Measurements from ENCODE around the gene UBN1. TPM values are rescaled to one million over a fixed set of nuclear protein-coding genes. Genes with fewer than 3 reads are reported as not detected.

Gene UBN1
- total and polyA plus RNA-seq, 2 of the 13 experiments (the other 11 are each of a cell fraction or from before 2014, with no cell fraction given) = 10.6 to 23.5 TPM

DNA sequence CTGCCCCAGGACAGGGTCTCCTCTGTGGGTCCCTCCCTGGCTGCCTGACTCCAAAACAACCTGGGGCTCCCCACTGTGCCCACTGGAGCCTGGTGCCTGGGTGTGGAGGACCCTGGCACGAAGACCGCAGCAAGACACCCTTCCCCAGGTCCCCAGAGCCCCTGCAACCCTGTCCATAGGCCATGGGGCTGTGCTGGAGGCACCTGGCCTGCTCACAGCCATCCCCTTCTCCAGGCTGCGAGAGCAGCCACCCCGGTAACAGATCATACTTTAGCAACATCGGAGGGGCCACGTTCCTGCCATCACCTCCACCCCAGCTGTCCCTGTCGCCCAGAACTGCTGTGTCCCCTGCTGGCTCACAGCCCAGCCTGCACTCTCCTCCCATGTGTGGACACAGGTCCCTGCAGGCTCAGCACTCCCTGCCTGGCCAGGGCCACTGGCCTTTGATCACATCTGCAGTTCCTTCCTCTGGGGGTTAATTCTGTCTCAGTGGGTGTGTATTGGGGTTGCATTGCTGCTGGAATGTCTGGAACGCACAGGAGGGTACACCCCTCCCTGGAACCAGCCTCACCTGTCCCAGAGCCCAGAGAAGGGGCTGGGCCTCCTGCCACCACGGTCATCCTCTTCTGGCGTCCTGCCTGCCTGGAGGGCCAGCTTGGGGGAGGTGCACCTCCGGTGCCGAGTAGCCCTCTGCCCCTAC, 77.5 kb downstream of the UBN1 start (continued):
- TF ChIP-seq SALL1 (CRISPR knock-in tag; IDR thresholded peaks at IDR 0.05) (peak; percentile 87), KLF15 (CRISPR knock-in tag; IDR thresholded peaks at IDR 0.05; ENCODE audit: borderline replicate concordance) (no peak)

DNA sequence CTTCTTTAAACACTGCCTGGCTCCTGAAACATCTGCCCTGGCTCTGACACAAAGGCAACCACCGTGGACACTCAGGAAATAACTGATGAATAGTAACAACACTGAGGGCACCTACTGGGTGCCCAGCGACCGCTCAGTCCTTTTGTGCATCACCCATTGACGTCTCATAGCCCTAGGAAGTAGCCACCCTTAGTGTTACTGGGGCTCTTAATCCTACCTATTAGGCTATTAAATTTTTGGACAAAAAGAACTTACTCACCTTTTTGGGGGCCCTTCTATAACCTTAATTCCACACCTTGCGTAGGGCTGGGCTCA, 78.0 kb downstream of the UBN1 start:
- no peak overlapping the region for H3K9ac ChIP-seq (ENCODE audit: insufficient read depth, low read depth, low read length)
- H2AFZ ChIP-seq (ENCODE audit: low read length) = no peak overlapping the region
- H3K36me3 ChIP-seq (replicated peaks in 1 of 2; ENCODE audit: control insufficient read depth in 1 of 2, insufficient read depth in 2 of 2, low read length in 2 of 2) = peaks cover 0 to 1% of the 10 kb centered on the region in 2 experiments; a peak in 2 of 5 replicates
- no peaks in the 10 kb centered on the region for H4K20me1 ChIP-seq (ENCODE audit: insufficient read depth, low read length)
- WGBS (ENCODE audit: low lambda C conversion rate) = 50% methylated on average over 5 of the region's 5 CpGs
- no TSS peak for BruUV-seq (replicated peaks)
- intact Hi-C loops (cut with micrococcal nuclease; ENCODE audit: unreplicated experiment) = no loop called here
- ChIA-PET CTCF (ENCODE audit: low intra/inter-chr PET ratio, low total read pairs) (interaction anchor here (0.5 kb wide), 1 partner anchor 136 kb away, joined by 3 read pairs; no protein-coding TSS in a partner anchor), POLR2A (interaction anchor here (0.7 to 1.0 kb wide), 3 partner anchors 11 to 77 kb away, joined by 3 to 6 read pairs (median 4); partner anchors contain the start of gene UBN1)
- H3K4me1 ChIP-seq (ENCODE audit: insufficient read depth, low read length) = peaks cover 19% of the 10 kb centered on the region
- DNase-seq (ENCODE audit: low spot score) = no peak
- FAIRE-seq = no peak
- no peaks in the 10 kb centered on the region for H3K79me2 ChIP-seq (ENCODE audit: insufficient read depth, low read length)
- H3K4me3 ChIP-seq (replicated peaks in 1 of 3; ENCODE audit: insufficient read depth in 1 of 3, low read depth in 2 of 3, low read length in 3 of 3) = peak overlapping the region in 1 of 3 experiments; percentile 56; a peak in 1 of 6 replicates
- H3K4me2 ChIP-seq (ENCODE audit: low read depth, low read length) = peak overlapping the region; percentile 66
- peaks cover 6% of the 10 kb centered on the region; the same call in 1 of the 2 replicates for H3K9me3 ChIP-seq (ENCODE audit: low read length)
- H3K27me3 ChIP-seq (ENCODE audit: control insufficient read depth in 1 of 2, insufficient read depth in 2 of 2, low read length in 2 of 2) = no peaks in the 10 kb centered on the region
- ATAC-seq = no peak
- H3K27ac ChIP-seq (ENCODE audit: extremely low read length, insufficient read depth, low read length) = peak overlapping the region; percentile 5
- in situ Hi-C loops (cut with HindIII; ENCODE audit: extremely low pct_ligation_motif_present, low pct_unique_long_range_greater_than_20kb) = no loop called here
- TF ChIP-seq MYC (CRISPR knock-in tag; IDR thresholded peaks at IDR 0.05; ENCODE audit: borderline replicate concordance) (no peak), ZNF501 (CRISPR knock-in tag; IDR thresholded peaks at IDR 0.05) (peak; percentile 7; the same call in 1 of the 2 replicates), ZFP1 (CRISPR knock-in tag; IDR thresholded peaks at IDR 0.05) (no peak), BCL6 (CRISPR knock-in tag; IDR thresholded peaks at IDR 0.05) (no peak), ATF7-NPFF (CRISPR knock-in tag; IDR thresholded peaks at IDR 0.05; ENCODE audit: low read depth) (no peak), ZNF567 (CRISPR knock-in tag; IDR thresholded peaks at IDR 0.05; ENCODE audit: borderline replicate concordance) (no peak), ZNF44 (CRISPR knock-in tag; IDR thresholded peaks at IDR 0.05) (no peak), ZSCAN25 (CRISPR knock-in tag; IDR thresholded peaks at IDR 0.05) (0 out of 2 replicates have a peak, but pooled peaks have one; percentile 10), TBX2 (CRISPR knock-in tag; IDR thresholded peaks at IDR 0.05; ENCODE audit: borderline replicate concordance) (0 out of 2 replicates have a peak, but pooled peaks have one; percentile 12)
- TF ChIP-seq, protein P1, sequence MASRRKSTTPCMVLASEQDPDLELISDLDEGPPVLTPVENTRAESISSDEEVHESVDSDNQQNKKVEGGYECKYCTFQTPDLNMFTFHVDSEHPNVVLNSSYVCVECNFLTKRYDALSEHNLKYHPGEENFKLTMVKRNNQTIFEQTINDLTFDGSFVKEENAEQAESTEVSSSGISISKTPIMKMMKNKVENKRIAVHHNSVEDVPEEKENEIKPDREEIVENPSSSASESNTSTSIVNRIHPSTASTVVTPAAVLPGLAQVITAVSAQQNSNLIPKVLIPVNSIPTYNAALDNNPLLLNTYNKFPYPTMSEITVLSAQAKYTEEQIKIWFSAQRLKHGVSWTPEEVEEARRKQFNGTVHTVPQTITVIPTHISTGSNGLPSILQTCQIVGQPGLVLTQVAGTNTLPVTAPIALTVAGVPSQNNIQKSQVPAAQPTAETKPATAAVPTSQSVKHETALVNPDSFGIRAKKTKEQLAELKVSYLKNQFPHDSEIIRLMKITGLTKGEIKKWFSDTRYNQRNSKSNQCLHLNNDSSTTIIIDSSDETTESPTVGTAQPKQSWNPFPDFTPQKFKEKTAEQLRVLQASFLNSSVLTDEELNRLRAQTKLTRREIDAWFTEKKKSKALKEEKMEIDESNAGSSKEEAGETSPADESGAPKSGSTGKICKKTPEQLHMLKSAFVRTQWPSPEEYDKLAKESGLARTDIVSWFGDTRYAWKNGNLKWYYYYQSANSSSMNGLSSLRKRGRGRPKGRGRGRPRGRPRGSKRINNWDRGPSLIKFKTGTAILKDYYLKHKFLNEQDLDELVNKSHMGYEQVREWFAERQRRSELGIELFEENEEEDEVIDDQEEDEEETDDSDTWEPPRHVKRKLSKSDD (CRISPR knock-in tag; IDR thresholded peaks at IDR 0.05; ENCODE audit: low read depth) = no peak
- TF ChIP-seq, protein P2, sequence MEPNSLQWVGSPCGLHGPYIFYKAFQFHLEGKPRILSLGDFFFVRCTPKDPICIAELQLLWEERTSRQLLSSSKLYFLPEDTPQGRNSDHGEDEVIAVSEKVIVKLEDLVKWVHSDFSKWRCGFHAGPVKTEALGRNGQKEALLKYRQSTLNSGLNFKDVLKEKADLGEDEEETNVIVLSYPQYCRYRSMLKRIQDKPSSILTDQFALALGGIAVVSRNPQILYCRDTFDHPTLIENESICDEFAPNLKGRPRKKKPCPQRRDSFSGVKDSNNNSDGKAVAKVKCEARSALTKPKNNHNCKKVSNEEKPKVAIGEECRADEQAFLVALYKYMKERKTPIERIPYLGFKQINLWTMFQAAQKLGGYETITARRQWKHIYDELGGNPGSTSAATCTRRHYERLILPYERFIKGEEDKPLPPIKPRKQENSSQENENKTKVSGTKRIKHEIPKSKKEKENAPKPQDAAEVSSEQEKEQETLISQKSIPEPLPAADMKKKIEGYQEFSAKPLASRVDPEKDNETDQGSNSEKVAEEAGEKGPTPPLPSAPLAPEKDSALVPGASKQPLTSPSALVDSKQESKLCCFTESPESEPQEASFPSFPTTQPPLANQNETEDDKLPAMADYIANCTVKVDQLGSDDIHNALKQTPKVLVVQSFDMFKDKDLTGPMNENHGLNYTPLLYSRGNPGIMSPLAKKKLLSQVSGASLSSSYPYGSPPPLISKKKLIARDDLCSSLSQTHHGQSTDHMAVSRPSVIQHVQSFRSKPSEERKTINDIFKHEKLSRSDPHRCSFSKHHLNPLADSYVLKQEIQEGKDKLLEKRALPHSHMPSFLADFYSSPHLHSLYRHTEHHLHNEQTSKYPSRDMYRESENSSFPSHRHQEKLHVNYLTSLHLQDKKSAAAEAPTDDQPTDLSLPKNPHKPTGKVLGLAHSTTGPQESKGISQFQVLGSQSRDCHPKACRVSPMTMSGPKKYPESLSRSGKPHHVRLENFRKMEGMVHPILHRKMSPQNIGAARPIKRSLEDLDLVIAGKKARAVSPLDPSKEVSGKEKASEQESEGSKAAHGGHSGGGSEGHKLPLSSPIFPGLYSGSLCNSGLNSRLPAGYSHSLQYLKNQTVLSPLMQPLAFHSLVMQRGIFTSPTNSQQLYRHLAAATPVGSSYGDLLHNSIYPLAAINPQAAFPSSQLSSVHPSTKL (CRISPR knock-in tag; IDR thresholded peaks at IDR 0.05) = no peak

Data from HepG2 (cell line).